NCI-H226 (cell line): Measurements from ENCODE around the gene BNC2.
A peak's percentile ranks its signal among the peaks of the same experiment; 100 is the strongest.
"Not testable (repeated sequence)": the region's sequence is repeated elsewhere in the genome, so short reads cannot be mapped to it uniquely, and the experiment has no call there.

Experiments used
- DNase-seq: peaks from one replicate; pipeline ENCODE4 v3.0.0-alpha.2; 2015

BNC2 gene

GRCh38 chr9:16575986-16576245 lies 294.6 kb downstream of the BNC2 start:
- DNase-seq, result no peak

GRCh38 chr9:16575142-16575985 lies 295.1 kb downstream of the BNC2 start:
- no peak for DNase-seq

- no peak for DNase-seq
These were observed 298.3 kb downstream of the BNC2 start for GRCh38 chr9:16572005-16572734.

GRCh38 chr9:16571127-16571802 lies 299.2 kb downstream of the BNC2 start:
- no peak for DNase-seq

- no peak for DNase-seq
These were observed 307.0 kb downstream of the BNC2 start for GRCh38 chr9:16563446-16563845.

- DNase-seq, result peak; percentile 68
These were observed 309.3 kb downstream of the BNC2 start for GRCh38 chr9:16561121-16561520.

GRCh38 chr9:16559418-16560188 lies 310.9 kb downstream of the BNC2 start:
- DNase-seq, result no peak

GRCh38 chr9:16555802-16556201 lies 314.7 kb downstream of the BNC2 start:
- no peak for DNase-seq

- peak; percentile 89 for DNase-seq
These were observed 316.5 kb downstream of the BNC2 start for GRCh38 chr9:16553869-16554540.

GRCh38 chr9:16552252-16552651 lies 318.2 kb downstream of the BNC2 start:
- DNase-seq, result no peak

- no peak for DNase-seq
These were observed 318.8 kb downstream of the BNC2 start for GRCh38 chr9:16551692-16552091.

- DNase-seq, result no peak
These were observed 324.8 kb downstream of the BNC2 start for GRCh38 chr9:16545639-16546038.

GRCh38 chr9:16544842-16545241 lies 325.6 kb downstream of the BNC2 start:
- no peak for DNase-seq

GRCh38 chr9:16543686-16544085 lies 326.8 kb downstream of the BNC2 start:
- DNase-seq, result no peak

GRCh38 chr9:16543225-16543624 lies 327.2 kb downstream of the BNC2 start:
- DNase-seq, result no peak

- DNase-seq, result no peak
These were observed 328.2 kb downstream of the BNC2 start for GRCh38 chr9:16542290-16542689.

- DNase-seq, result no peak
These were observed 329.5 kb downstream of the BNC2 start for GRCh38 chr9:16540743-16541613.

- not testable (repeated sequence) for DNase-seq
These were observed 330.8 kb downstream of the BNC2 start for GRCh38 chr9:16539626-16540025.

GRCh38 chr9:16535555-16535954 lies 334.9 kb downstream of the BNC2 start:
- DNase-seq, result no peak

- DNase-seq, result peak; percentile 72
These were observed 337.6 kb downstream of the BNC2 start for GRCh38 chr9:16532681-16533450.

GRCh38 chr9:16532272-16532671 lies 338.2 kb downstream of the BNC2 start:
- no peak for DNase-seq
